T47D (cell line): ENCODE measurements around the gene DIPK2A.

Source experiments
- DNase-seq, 2 experiments: peaks; one replicate each; pipeline versions ENCODE4 v3.0.0 to v3.0.0-alpha.2; 2011 to 2012; ENCODE audit warnings: low read depth in 1 of 2, low spot score in 1 of 2
- JUND ChIP-seq: IDR thresholded peaks from 2 replicates; pipeline ENCODE4 v1.6.1; 2012; ENCODE audit warnings: low read depth
- in situ Hi-C: cut with HindIII; loops from 2 replicates; pipeline ENCODE4 v1.10.0; 2016; ENCODE audit warnings: low sequenced_read_pairs, low pct_unique_long_range_greater_than_20kb

Gene DIPK2A

GRCh38 chr3:143957453-143957852, 14.2 kb upstream of the DIPK2A start:
- no peak for DNase-seq
- TF ChIP-seq JUND: no peak
- in situ Hi-C loops: no loop called here

- TF ChIP-seq JUND: no peak
- no peak for DNase-seq
- in situ Hi-C loops: no loop called here
Observed at GRCh38 chr3:143958966-143959365, 12.7 kb upstream of the DIPK2A start.

- in situ Hi-C loops: no loop called here
- DNase-seq: peak in 1 of 2 experiments; percentile 46
- no peak for TF ChIP-seq JUND
Observed at GRCh38 chr3:143961342-143961741, 10.3 kb upstream of the DIPK2A start.

- TF ChIP-seq JUND: no peak
- no peak for DNase-seq
- in situ Hi-C loops: no loop called here
Observed at GRCh38 chr3:143963946-143964345, 7.7 kb upstream of the DIPK2A start.

- peak in 1 of 2 experiments; percentile 45 for DNase-seq
- in situ Hi-C loops: no loop called here
- TF ChIP-seq JUND: no peak
Observed at GRCh38 chr3:143970773-143971358, 757 bp upstream of the DIPK2A start.

- in situ Hi-C loops: no loop called here
- no peak for DNase-seq
- no peak for TF ChIP-seq JUND
Observed at GRCh38 chr3:143972155-143972504, 507 bp downstream of the DIPK2A start.

GRCh38 chr3:143972505-143973258, 1.1 kb downstream of the DIPK2A start:
- in situ Hi-C loops: no loop called here
- no peak for TF ChIP-seq JUND
- peak; percentile 67 to 86 for DNase-seq

GRCh38 chr3:143973259-143974021, 1.8 kb downstream of the DIPK2A start:
- peak; percentile 81 to 92 for DNase-seq
- TF ChIP-seq JUND: no peak
- in situ Hi-C loops: no loop called here

GRCh38 chr3:143974271-143975238, 2.9 kb downstream of the DIPK2A start:
- no peak for TF ChIP-seq JUND
- DNase-seq: no peak
- in situ Hi-C loops: no loop called here

- TF ChIP-seq JUND: no peak
- DNase-seq: peak in 1 of 2 experiments; percentile 66
- in situ Hi-C loops: no loop called here
Observed at GRCh38 chr3:143975554-143976152, 4.0 kb downstream of the DIPK2A start.

GRCh38 chr3:143977341-143978262, 6.0 kb downstream of the DIPK2A start:
- in situ Hi-C loops: no loop called here
- TF ChIP-seq JUND: no peak
- DNase-seq: no peak
